ENCODE data around the gene CFAP73.
"Not testable (repeated sequence)": the region's sequence is repeated elsewhere in the genome, so short reads cannot be mapped to it uniquely, and the experiment has no call there.

CFAP73 gene

DNA sequence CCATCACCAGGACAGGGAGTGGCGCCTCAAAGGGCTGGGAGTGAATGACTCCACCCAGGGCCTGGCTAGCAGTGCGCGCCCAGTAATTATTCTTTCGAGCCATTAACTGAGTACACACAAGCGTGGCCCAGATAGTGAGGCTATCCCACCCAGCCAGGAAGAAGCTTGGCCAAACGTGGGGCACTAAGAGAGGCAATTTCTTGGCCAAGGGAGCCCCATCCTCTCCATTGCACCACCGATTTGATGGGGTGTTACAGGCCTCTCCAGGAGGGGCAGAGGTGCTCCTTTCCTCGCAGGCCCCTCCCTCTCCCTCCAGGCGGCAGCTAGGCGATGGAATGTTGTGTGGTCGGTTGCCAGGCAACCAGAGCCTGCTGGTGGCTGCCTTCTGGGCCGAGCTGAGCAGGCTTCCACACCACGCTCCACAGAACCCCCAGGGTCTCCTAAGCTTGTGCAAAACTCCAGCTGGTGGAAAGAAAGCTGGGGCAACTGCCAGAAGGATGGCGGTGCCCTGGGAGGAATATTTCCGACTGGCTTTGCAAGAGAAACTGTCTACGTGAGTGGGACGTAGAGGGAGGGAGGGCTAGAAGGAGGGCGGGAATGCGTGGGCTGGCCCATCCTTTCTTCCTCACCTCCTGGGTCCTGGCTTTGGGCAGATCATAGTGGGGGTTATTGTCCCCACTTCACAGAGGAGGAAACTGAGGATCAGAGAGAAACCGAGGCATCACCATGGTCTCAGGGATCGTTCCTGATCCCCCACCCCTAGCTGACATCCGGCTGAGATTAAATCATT is at the start of gene CFAP73:
Gene CFAP73 (plus strand): TSS at position 364 of the 790 bp plus-strand sequence. CDS start 134 bp downstream, at position 498.
- DNase-seq: no peak

DNA sequence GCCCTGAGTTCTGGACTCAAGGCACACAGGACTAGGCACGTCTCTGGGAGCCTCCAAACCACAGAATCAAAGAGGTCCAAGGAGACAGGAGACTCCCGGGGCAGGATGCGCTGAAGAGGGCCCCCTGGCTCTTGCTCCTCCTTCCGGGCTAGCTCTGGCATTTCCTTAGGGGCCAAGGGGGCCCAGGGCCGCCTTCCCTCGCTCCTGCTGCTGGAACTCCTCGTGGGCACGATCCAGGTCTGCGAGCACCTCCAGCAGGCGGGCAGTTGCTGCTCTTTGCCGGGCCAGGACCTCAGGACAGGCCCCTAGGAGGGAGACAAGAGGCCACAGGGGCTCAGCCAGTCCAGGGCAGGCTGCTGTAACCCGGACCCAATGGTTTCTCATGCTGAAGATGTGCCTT is 49.8 kb upstream of the CFAP73 start:
- DNase-seq: no peak

DNA sequence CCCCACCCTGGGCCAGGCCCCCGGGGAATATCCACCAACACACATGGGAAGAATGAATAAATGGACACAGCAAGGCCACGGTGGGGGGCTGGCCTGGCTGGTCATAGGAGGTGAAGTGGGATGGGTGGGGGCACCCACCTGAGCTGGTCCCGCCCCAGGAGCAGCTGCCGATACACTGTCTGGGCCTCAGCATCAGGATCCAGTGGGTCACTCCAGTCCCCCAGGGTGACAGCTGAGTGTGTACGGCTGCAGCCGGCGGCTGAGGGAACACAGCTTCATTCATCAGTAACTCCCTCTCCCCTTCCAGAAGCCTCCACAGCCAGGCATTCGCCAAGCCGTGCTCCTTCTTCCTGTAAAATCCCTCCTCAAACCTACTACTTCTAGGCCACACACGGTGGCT is 47.8 kb upstream of the CFAP73 start:
- DNase-seq: no peak

DNA sequence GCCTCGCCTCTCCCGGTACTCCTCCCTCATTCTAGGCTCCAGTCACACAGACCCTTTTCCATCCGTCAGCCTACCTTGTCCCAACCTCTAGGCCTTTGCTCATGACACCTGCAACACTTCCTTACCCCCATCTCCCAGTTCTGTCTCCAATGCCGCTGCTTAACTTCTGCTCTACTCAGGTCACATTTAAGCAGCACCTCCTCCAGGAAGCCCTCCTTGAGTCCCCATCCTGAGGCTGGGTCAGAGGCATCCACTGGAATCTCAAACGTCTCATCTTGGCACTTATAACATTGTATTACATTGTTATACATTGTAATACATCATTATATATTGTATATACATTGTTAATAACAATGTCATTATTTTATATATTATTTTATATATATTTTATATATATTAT is 46.7 kb upstream of the CFAP73 start:
- no peak for DNase-seq

DNA sequence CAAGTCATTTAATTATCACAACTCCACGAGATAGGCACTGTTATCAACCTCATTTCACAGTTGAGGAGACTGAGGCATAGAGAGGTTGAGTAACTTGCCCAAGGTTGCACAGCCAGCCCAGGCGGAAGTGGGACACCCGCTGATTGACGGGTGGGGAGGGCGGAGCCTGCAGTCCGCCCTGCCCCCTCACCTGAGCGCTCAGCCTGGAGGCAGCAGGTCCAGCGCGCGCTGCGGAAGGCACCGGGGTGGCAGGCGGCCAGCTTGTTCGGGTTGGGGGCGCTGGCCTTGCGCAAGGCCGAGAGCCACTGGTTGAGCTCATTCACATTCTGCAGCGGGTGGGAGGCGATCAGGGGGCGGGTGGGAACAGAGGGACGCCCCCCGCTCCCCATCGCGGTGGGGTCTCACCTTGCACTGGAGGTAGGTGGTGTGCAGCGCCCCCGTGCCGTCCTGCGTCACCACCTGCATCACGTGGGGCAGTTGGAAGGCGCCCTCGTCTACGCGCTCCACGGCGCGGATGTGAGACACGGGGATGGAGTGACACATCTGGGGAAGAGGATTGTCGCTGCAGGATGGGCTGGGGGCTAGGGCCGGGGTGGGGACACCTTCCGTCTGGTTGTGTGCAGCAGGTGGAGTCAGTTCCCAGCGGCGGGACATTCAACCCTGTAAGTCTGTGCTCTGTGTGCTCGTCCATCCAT is 45.6 kb upstream of the CFAP73 start:
- no peak for DNase-seq

DNA sequence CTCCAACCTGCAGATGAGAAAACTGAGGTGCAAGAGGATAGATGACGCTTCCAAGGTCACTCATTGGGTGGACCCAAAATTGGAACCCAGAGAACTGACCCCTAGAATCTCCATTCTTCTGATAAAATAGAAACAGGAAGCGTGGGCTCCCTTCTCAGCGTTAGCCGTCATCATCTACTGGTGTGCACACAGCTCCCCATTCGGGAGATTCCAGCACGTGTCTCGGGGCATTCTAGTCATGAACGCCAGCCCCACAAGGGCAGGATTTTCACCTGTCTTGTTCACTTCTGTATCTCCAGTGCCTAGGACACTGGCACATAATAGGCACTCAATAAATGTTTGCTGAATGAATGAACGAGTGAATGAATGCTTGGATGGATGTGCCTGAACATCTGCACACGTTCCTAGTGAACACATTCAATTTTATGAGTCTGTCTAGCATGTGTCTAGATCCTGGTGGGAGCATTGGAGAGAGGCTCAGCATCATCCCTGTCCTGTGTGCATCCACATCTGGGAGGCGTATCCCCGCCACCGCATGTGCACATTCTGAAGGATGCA is 44.5 kb upstream of the CFAP73 start:
- no peak for DNase-seq

DNA sequence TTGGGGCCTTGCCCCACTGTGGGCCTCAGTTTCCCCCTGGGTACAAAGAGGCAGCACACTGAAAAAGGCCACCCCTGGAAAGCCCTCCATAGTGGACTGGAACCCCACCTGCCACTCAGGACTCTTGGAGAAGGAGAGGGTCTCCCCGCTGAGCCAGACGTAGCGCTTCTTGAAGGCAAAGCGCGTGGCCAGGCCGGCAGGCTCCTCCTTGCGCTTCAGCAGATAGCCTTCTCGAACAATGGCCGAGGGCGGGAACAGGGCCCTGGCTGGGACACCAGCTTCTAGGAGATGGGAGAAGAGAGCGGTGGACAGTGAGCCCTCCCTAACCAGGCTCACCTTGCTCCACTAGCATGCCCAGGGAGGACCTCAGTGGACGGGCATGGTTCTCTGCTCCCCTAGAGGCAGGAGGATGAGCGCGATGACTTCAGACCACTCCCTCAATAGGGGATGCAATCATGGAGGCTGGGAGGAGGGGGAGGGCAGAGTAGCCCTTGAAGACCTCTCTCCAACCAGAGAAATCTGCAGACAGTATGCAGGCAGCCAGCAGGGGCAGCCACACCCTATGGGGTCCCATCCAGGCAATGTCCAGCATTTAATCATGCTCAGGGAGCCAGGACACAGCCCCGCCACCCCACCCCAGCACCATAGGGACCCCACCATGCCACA is 43.8 kb upstream of the CFAP73 start:
- no peak for DNase-seq

DNA sequence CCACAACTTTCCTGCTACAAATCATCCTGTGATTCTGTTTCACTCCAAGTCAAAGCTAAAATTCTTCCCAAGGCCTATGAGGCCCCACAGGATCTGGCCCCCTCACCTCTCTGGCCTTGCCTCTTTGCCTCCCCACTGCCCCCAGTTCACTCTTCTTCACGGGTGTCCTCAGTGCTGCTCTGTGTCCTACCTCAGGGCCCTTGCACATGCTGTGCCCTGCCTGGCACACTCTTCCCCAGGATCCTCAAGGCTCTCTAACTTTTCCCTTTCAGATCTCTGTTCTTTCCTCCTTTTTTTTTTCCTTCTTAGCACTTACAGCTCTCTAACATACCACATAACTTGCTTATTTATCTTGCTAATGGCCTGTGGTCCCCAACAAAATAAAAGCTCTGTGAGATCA is 43.2 kb upstream of the CFAP73 start:
- DNase-seq: no peak

DNA sequence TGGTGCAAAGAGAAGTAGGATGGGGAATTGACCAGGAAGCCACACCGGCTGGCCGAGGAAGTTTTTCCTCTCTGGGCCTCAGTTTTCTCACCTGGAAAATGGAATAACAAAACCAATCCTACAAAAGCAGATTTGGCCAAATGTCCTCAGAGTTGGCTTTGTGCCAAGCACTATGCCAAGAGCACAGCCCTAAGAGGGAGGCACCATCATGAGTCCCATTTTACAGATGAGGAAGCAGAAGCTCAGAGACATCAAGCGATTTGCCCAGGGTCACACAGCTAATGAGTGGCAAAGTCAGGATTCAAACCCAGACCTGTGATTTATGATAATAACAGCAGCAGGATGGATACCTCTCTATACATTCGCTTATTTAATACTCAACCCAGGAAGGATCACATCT is 41.2 kb upstream of the CFAP73 start:
- no peak for DNase-seq

DNA sequence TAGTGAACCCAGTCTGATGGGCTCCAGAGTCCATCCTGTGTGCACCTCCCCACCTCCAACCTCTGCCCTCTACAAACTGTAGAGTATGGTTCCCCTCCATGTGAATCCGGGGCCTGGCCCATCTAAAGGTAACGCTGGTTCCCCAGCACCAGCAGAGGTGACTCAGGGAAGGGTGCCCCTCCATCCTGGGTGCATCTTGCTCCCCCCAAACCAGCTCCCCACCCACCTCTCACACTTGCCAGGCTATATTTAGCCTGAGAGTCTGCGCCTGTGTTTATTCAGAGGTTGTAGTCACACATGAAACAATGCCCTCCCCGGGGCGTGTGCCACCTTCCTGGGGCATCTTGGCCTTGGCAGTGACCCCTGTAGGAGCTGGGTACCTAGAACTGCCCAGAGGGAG is 40.2 kb upstream of the CFAP73 start:
- DNase-seq: no peak

DNA sequence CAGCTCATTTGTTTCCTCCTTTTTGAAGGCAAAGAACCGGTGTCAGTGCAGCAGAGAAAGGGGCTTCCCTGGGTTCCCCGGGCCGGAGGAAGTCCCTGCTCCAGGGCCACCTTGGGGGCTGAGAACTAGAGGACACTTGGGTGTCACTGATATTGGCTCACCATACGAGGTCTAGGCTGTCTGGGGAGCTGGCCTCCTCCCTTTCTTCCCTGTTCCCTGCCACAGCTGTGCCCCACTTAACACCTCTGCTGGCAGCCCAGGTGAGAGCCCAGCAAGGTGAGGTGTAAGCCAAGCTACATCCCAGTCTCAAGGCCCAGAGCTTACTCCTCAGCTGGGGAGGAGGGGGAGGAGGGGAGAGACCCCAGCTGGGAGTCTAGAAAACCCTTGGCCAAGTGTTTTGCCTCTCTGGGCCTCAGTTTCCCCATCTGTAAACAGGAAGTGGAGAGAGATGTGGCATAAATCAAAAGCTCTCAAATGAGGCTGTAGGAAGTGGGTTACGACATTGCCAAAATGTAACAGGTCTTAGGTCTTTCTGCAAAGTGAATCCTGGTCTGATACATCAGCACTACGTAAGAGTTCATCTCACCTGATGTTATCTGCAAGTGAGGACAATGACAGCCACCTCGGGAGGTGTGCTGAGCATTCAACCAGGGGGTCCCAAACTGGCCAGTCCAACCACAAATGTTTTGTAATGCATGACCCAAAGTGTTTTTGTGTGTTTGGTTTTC is 39.5 kb upstream of the CFAP73 start:
- DNase-seq: no peak

DNA sequence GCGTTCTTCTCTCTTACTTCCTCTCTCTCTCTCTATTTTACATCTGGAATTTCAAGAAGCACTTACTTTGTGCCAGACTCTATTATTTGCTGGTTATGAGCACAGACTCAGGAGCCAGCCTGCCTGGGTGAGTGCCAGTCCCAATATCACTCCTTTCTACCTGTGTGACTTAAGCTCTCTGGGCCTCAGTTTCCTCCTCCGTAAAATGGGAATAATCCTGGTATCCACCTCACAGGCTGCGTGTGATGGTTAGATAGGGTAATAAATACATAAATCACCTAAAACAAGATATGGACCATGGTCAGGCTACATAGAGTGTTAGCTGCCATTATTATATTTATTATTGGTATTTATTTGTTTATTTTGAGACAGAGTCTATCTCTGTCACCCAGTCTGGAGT is 38.3 kb upstream of the CFAP73 start:
- DNase-seq: no peak

DNA sequence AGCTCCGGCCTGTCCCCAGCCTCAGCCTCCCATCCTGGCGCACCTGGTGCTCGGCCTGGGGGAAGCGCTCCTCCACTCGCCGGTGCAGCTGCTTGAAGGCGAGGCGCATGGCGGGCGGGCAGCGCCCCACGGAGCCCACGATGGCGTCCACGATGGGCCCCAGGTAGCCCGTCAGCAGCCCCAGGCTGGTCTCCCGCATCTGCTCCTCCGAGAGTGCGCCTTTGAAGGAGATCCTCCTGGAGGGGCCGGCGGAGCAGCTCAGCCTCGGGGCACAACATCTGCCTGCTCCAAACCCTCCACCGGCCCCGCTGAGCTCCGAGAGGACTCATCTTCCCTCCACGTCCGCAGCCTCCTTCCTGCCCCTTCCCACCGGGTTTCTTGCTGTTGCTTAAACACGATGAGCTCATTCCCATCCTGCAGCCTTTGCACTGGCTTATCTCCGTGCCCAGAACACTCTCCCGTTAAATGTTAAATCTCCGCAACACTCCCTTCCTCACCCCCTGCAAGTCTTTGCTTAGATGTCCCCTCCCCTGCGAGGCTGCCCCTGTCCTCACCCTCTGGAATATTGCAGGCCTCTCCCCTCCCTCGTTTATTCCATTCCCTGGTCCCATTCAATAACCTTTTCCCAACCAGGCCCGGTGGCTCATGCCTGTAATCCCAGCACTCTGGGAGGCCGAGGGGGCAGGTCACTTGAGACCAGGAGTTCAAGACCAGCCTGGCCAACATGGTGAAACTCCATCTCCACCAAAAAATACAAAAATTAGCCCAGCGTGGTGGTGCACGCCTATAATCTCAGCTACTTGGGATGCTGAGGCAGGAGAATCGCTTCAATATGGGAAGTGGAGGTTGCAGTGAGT is 37.3 kb upstream of the CFAP73 start:
- no peak for DNase-seq

DNA sequence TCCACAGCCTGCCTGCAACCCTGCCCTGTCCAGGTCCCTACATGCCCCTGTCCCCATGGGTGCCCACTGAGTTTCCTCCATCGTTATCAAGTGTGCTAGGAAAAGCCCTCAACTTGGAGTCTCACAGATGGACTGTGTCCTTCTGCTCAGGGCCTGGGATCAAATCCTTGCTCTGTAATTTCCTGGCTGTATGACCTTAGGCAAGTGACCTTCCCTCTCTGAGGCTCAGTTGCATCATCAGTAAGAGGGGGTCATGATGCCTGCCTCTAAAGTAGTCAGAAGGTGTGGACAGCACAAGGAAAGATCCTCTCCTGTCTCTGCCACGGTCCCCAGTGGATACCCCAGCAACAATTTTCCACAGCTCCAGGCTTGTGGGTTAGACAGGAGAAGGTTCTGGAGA is 36.1 kb upstream of the CFAP73 start:
- DNase-seq: no peak

DNA sequence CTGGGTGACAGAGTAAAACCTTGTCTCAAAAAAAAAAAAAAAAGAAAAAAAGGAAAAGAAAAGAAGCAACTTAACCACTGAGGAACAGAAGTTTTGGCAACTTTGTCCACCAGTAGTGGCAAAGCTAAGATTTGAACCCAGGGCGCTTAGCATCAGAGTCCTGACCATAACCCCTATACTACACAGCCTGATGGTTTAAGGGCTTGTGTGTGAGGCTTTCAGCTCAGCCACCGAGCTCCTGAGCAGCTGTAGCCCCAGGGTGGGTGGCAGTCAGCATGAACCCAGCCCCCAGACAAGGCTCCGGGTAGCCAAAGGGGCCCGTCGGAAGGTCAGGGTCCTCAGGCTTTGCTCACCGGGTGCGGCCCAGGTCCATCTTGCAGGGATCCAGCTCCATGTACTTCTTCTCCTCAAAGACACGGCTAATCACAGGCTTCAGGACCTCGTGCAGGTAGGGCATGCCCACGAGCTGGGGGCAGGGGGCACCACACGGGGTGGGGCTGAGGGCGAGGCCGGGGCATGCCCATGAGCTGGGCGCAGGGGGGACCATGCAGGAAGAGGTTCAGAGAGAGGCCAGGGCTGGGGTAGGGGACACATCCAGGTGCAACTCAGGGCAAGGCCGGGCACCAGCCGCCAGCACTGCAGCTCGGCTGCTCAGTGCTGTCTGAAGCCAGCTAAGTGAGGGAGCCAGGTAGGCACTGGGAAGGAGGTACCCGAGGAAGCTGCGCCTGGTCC is 34.9 kb upstream of the CFAP73 start:
- no peak for DNase-seq

DNA sequence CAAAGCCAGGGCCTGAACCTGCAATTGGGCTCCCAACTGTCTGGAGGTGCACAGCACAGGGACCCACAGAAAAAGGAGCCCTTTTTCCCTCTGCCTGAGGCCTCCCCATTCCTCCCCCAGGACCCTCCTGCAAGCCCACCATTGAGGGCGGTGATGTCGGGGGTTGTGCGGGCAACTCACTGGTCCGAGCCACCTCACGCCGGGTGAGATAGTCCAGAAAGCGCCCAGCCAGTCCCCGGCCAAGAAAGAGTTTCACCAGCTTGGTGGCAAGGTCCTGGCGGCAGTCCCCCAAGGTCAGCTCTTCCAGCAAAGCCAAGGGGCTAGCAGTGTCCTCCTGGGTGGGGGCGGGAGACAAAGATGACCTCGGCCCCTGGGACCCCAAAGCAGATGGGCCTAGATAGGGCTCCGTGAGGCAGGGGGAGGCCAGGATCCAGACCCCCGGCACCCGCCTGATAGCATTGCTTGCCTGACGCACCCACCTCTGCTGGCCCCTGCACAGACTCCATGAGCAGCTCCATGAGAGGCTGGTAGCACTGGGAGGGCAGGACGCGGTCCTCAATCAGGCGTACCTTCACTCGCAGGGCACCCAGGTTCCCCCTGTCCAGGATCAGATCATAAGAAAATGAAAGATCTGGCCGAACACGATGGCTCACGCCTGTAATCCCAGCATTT is 33.9 kb upstream of the CFAP73 start:
- DNase-seq: no peak

DNA sequence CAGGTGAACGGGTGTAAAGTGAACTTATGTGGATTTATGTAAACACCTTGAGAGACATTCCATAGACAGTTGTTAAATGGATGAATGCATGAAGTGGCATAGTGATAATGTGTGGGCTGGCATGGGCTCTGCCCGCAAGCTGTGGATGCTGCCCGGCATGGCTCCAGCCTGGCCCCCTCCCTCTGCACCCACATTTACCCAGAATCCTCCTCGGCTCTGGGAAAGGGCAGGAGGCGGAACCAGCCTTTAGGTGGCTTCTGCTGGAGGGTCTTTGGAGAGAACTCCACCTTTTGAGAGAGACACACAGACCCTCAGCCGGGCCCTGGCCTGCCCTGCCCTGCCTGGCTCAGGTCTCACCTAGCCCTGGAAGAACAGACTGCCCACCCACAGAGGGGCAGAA is 32.6 kb upstream of the CFAP73 start:
- DNase-seq: no peak

DNA sequence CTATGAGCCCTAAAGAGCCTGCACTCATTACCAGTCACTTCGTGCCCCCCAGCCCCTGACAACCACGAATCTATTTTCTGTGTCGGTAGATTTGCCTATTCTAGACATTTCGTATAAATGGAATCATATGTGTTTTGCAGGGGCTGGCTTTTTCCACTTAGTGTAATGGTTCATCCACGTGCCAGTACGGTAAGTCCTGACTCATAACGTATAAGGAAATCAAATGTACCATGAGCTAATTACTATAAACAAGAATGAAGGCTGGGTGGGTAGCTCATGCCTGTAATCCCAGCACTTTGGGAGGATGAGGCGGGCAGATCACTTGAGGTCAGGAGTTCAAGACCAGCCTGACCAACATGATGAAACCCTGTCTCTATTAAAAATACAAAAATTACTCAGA is 31.8 kb upstream of the CFAP73 start:
- DNase-seq: not testable (repeated sequence)

DNA sequence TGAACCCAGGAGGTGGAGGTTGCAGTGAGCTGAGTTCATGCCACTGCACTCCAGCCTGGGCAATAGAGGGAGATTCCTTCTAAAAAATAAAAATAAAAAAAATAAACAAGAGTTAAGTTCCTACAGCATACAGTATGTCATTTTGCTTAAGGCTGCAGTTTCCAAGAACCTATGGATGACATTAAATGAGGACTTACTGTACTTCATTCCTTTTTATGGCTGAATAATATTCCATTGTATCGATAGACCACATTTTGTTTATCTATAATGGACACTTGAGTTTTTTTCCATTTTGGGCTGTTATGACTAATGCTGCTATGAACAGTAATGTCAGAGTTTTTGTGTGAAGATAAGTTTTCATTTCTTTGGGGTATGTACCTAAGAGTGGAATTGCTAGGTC is 31.4 kb upstream of the CFAP73 start:
- DNase-seq: no peak

DNA sequence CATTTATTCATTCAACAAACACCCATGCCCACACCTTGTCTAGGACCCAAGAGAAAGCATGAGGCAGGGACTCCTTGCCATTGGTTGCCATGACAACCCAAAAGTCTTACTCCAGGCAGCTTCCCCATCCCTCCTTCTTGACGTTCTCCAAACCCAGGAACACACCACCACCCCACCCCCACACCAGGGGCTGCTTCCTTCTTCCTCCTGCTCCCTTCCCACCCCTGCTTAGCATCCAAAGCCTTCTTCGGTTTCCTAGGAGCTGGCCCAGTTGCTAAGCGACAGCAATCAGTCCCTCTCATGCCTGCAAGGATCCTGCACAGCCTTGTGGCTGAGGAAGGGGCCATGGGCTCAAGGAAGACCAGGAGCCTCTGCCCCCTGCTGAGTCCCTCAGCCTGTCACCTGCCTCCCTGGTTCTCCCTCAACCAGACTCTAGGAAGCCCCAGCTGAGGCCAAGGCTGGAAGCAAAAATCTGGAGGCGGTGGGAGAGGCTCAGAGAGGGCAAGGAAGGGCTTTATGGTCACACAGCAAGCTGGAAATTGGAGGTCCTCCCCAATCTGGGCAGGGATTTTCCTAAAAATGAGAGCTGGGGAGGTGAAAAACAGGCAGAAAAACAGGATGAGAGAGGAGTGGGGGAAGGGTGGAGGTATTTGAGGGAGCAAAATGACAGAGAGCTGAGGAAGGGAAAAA is 29.4 kb upstream of the CFAP73 start:
- no peak for DNase-seq
